ENCODE data around the gene CNNM4.
A peak's percentile ranks its signal among the peaks of the same experiment; 100 is the strongest.

The CNNM4 gene

DNA sequence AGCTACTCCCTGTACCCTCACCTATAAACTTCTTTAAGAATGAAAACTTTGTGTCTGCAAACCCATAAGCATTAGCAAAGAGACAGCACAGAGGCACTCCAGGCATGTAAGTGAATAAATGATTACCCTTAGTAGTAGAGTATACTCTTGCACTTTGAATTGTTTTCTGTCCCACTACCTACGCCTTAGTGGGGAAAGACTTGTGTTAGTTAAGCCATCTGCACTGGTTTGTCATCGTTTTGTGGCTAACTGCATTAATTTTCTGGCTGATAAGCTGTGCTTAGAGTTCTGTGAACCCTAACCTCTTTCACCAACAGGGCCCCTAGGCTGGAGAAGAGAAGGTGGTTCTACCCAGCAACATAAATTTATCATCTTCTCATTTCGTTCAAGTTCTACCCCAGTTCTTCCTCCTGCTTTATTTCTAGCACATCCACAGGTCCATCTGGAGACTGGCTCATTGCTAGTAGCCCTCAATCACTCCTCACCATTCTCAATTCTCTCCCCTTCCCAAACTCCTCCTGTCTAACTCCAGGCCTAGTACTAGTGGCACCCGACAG is 21.5 kb upstream of the CNNM4 start:
- peak overlapping the region; percentile 90 for H2AFZ ChIP-seq (ENCODE audit: low read length)
- peak overlapping the region; percentile 86 for H3K4me3 ChIP-seq (ENCODE audit: low read length, poor library complexity, severe bottlenecking)
- peak overlapping the region; percentile 90 for H3K4me2 ChIP-seq (ENCODE audit: low read depth, low read length, poor library complexity, severe bottlenecking)
- TF ChIP-seq EZH2phosphoT487 (IDR thresholded peaks at IDR 0.05; ENCODE audit: borderline replicate concordance), result no peak
- peaks cover 13% of the 10 kb centered on the region for H3K79me2 ChIP-seq (ENCODE audit: insufficient read depth, low read length)
- H3K36me3 ChIP-seq (ENCODE audit: insufficient read depth, low read length), result peaks cover 3% of the 10 kb centered on the region; the same call in 1 of the 2 replicates
- H3K9ac ChIP-seq (ENCODE audit: low read depth, low read length, poor library complexity, severe bottlenecking), result peak overlapping the region; percentile 77
- H3K4me1 ChIP-seq (ENCODE audit: insufficient read depth, low read length, poor library complexity, severe bottlenecking), result peaks cover 15% of the 10 kb centered on the region
- no peaks in the 10 kb centered on the region for H3F3A ChIP-seq (ENCODE audit: low read depth)
- peaks cover 10% of the 10 kb centered on the region for H4K20me1 ChIP-seq (ENCODE audit: insufficient read depth, low read length, poor library complexity, severe bottlenecking)
- H3K9me3 ChIP-seq (ENCODE audit: insufficient read depth, low read depth, low read length), result no peaks in the 10 kb centered on the region
- H3K27me3 ChIP-seq (ENCODE audit: insufficient read depth, low read length, poor library complexity, severe bottlenecking), result no peaks in the 10 kb centered on the region
- H3K9me2 ChIP-seq (replicated peaks; ENCODE audit: low read depth, low read length), result no peaks in the 10 kb centered on the region

DNA sequence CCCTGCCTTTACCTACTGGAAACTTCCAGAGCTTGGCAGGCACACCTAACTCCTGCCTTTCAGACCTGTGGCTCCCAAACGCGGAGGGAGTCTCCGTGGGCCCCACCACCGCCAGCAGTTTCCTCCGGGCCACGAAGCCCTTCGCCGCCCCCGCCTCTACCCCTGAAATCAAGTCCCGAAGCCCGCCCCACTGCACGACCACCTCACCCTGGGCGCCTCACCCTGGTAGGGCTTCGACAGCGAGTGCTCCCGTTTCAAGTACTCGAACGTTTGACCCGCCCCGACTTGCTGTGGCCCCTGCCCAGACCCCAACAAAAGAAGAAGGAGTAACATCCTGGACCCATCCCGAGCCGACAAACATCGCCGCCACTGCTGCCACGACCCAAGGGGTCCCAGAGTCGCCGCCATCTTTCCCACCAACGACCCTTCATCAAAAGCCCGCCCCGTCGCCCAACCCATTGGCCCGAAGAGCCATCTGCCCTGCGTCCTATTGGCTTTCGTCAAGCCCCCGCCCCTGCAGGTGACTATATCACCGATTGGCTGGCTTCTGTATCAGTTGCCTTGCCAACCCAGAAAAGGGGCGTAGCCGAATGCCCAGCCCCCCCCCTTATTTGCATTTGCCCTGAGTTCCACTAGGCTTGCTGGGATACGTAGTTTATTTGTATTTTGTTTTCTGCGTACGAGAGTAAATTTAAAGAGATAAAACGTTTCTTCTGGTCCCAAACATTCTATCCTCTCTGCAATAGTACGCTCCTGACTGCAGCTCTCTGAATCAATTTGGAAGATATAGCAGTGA is 20.9 kb upstream of the CNNM4 start, which contains the start of gene LMAN2L:
TSS of gene LMAN2L (minus strand) at position 432 of the 796 bp plus-strand sequence. CDS start at position 408, 24 bp downstream.
- TF ChIP-seq, protein P1, sequence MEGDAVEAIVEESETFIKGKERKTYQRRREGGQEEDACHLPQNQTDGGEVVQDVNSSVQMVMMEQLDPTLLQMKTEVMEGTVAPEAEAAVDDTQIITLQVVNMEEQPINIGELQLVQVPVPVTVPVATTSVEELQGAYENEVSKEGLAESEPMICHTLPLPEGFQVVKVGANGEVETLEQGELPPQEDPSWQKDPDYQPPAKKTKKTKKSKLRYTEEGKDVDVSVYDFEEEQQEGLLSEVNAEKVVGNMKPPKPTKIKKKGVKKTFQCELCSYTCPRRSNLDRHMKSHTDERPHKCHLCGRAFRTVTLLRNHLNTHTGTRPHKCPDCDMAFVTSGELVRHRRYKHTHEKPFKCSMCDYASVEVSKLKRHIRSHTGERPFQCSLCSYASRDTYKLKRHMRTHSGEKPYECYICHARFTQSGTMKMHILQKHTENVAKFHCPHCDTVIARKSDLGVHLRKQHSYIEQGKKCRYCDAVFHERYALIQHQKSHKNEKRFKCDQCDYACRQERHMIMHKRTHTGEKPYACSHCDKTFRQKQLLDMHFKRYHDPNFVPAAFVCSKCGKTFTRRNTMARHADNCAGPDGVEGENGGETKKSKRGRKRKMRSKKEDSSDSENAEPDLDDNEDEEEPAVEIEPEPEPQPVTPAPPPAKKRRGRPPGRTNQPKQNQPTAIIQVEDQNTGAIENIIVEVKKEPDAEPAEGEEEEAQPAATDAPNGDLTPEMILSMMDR (conservative IDR thresholded peaks at IDR 0.05; ENCODE audit: low read length), result no peak; the same call in 1 of the 2 replicates
- TF ChIP-seq EZH2phosphoT487 (IDR thresholded peaks at IDR 0.05; ENCODE audit: borderline replicate concordance), result no peak
- Histone ChIP-seq H3K36me3 (ENCODE audit: insufficient read depth, low read length) (no peaks in the 10 kb centered on the region), H3K27me3 (ENCODE audit: insufficient read depth, low read length, poor library complexity, severe bottlenecking) (no peaks in the 10 kb centered on the region), H3K9me2 (replicated peaks; ENCODE audit: low read depth, low read length) (no peaks in the 10 kb centered on the region), H3K79me2 (ENCODE audit: insufficient read depth, low read length) (peaks cover 13% of the 10 kb centered on the region), H3K4me1 (ENCODE audit: insufficient read depth, low read length, poor library complexity, severe bottlenecking) (peaks cover 15% of the 10 kb centered on the region), H3K4me3 (ENCODE audit: low read length, poor library complexity, severe bottlenecking) (peak within 1 kb of the TSS; percentile 86), H3K4me2 (ENCODE audit: low read depth, low read length, poor library complexity, severe bottlenecking) (peak within 1 kb of the TSS; percentile 90), H3F3A (ENCODE audit: low read depth) (no peaks in the 10 kb centered on the region), H4K20me1 (ENCODE audit: insufficient read depth, low read length, poor library complexity, severe bottlenecking) (peaks cover 10% of the 10 kb centered on the region), H2AFZ (ENCODE audit: low read length) (peak within 1 kb of the TSS; percentile 96), H3K9me3 (ENCODE audit: insufficient read depth, low read depth, low read length) (no peaks in the 10 kb centered on the region), H3K9ac (ENCODE audit: low read depth, low read length, poor library complexity, severe bottlenecking) (peak within 1 kb of the TSS; percentile 77)

DNA sequence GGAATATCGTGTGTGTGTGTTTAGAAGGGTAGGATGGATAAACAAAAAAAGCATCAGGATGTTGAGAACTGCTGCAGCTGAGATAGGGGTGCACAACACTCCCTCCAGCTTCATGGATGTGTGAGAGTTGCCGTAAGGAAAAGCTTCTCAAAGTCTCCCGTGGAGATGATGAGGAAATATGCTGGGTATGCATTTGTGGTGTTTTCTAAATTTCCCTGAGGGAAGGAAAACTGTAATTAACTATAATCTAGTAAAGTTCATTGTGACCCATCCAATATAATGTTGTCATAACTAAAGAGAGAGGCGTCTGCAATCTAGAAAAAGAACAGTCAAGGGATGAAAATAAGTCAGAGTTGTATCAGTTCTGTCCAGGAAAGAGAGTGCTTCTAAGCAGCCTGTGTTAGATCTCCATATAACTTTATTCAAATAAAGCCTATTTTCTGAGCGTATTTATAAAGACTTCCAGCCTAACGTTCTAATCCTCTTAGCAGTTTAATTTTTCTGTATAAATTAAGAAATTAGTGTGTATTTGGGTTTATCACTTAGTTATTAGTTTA is 13.6 kb upstream of the CNNM4 start:
- Histone ChIP-seq H3K27me3 (ENCODE audit: insufficient read depth, low read length, poor library complexity, severe bottlenecking) (no peaks in the 10 kb centered on the region), H4K20me1 (ENCODE audit: insufficient read depth, low read length, poor library complexity, severe bottlenecking) (no peaks in the 10 kb centered on the region), H3K9ac (ENCODE audit: low read depth, low read length, poor library complexity, severe bottlenecking) (no peak overlapping the region), H3K79me2 (ENCODE audit: insufficient read depth, low read length) (no peaks in the 10 kb centered on the region), H3K9me2 (replicated peaks; ENCODE audit: low read depth, low read length) (no peaks in the 10 kb centered on the region), H3K4me1 (ENCODE audit: insufficient read depth, low read length, poor library complexity, severe bottlenecking) (no peaks in the 10 kb centered on the region), H3K36me3 (ENCODE audit: insufficient read depth, low read length) (no peaks in the 10 kb centered on the region), H3F3A (ENCODE audit: low read depth) (no peaks in the 10 kb centered on the region), H3K4me2 (ENCODE audit: low read depth, low read length, poor library complexity, severe bottlenecking) (no peak overlapping the region), H3K9me3 (ENCODE audit: insufficient read depth, low read depth, low read length) (no peaks in the 10 kb centered on the region), H2AFZ (ENCODE audit: low read length) (no peak overlapping the region), H3K4me3 (ENCODE audit: low read length, poor library complexity, severe bottlenecking) (no peak overlapping the region)
- TF ChIP-seq, protein P1 (conservative IDR thresholded peaks at IDR 0.05; ENCODE audit: low read length), result no peak
- no peak for TF ChIP-seq EZH2phosphoT487 (IDR thresholded peaks at IDR 0.05; ENCODE audit: borderline replicate concordance)

All from Loucy (cell line).